ENCODE measurements around the gene NTHL1.

DNA sequence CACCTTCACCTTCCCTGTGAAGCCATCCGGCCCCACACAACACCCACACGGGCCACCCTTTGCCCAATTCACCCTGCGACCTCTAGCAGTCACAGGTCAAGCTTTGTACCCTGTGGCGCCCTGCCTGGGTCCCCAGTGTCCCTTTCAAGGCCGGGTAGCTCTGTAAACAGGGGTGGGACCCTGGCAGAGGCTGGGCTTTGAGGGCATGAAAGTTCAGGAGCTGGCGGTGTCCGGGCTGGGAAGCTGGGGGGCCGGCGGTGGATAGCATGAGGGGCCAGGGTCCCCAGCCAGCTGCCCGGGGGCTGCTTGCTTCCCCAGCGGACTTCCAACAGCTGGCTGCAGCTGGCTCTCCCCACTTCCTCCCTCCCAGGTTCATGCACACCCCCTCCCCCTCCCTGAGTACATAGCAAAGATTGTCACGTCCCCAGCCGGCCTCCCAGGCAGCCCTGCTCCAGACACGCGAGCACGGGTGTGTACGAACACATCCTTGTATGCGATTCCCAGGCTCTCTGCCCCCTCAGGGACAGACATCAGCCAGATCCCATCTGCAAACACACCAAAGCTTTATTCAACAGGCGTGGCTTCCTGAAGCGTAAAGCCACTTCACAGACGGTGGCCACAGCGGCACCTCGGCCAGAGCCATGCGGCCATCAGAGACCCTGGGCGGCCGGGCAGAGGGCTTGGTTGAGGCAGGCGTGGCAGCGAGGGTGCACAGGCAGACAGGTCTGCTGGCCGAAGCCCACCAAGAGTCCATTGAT, 8.2 kb downstream of the NTHL1 start:
- no peak for TF ChIP-seq SP4 (IDR thresholded peaks at IDR 0.05; ENCODE audit: low read length)
- TF ChIP-seq, protein P1, sequence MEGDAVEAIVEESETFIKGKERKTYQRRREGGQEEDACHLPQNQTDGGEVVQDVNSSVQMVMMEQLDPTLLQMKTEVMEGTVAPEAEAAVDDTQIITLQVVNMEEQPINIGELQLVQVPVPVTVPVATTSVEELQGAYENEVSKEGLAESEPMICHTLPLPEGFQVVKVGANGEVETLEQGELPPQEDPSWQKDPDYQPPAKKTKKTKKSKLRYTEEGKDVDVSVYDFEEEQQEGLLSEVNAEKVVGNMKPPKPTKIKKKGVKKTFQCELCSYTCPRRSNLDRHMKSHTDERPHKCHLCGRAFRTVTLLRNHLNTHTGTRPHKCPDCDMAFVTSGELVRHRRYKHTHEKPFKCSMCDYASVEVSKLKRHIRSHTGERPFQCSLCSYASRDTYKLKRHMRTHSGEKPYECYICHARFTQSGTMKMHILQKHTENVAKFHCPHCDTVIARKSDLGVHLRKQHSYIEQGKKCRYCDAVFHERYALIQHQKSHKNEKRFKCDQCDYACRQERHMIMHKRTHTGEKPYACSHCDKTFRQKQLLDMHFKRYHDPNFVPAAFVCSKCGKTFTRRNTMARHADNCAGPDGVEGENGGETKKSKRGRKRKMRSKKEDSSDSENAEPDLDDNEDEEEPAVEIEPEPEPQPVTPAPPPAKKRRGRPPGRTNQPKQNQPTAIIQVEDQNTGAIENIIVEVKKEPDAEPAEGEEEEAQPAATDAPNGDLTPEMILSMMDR (IDR thresholded peaks at IDR 0.05; ENCODE audit: control extremely low read depth in 1 of 3, insufficient read depth in 1 of 3, low read depth in 1 of 3, low read length in 3 of 3) = no peak
- no peak for TF ChIP-seq EZH2 (IDR thresholded peaks at IDR 0.05; ENCODE audit: low read depth, low read length, severe bottlenecking)
- no peak for TF ChIP-seq EP300 (IDR thresholded peaks at IDR 0.05; ENCODE audit: borderline replicate concordance in 1 of 2, low read depth in 2 of 2, low read length in 2 of 2)
- no peak for TF ChIP-seq MAFK (IDR thresholded peaks at IDR 0.05; ENCODE audit: low read depth, low read length)
- no peak for TF ChIP-seq E2F6 (IDR thresholded peaks at IDR 0.05)
- no peak for TF ChIP-seq BRCA1 (IDR thresholded peaks at IDR 0.05; ENCODE audit: low read depth, low read length)
- no peak for TF ChIP-seq POLR2A (IDR thresholded peaks at IDR 0.05; ENCODE audit: control extremely low read depth in 1 of 2, low read depth in 2 of 2, low read length in 2 of 2)
- TF ChIP-seq SRF (IDR thresholded peaks at IDR 0.05; ENCODE audit: low read depth, low read length) = no peak
- TF ChIP-seq HDAC2 (IDR thresholded peaks at IDR 0.05; ENCODE audit: borderline replicate concordance in 1 of 2, low read depth in 2 of 2, low read length in 2 of 2) = no peak
- TF ChIP-seq RXRA (IDR thresholded peaks at IDR 0.05; ENCODE audit: insufficient read depth, low read depth, low read length) = no peak
- TF ChIP-seq YY1 (IDR thresholded peaks at IDR 0.05; ENCODE audit: low read depth, low read length) = no peak
- no peak for TF ChIP-seq MAX (IDR thresholded peaks at IDR 0.05)

Measured in H1 (cell line).